ENCODE data around the gene FMNL2. TPM values are rescaled to one million over a fixed set of nuclear protein-coding genes. Genes with fewer than 3 reads are reported as not detected.

FMNL2 gene
- total RNA-seq, 1 donor from 2014 or later = 5.5 TPM

DNA sequence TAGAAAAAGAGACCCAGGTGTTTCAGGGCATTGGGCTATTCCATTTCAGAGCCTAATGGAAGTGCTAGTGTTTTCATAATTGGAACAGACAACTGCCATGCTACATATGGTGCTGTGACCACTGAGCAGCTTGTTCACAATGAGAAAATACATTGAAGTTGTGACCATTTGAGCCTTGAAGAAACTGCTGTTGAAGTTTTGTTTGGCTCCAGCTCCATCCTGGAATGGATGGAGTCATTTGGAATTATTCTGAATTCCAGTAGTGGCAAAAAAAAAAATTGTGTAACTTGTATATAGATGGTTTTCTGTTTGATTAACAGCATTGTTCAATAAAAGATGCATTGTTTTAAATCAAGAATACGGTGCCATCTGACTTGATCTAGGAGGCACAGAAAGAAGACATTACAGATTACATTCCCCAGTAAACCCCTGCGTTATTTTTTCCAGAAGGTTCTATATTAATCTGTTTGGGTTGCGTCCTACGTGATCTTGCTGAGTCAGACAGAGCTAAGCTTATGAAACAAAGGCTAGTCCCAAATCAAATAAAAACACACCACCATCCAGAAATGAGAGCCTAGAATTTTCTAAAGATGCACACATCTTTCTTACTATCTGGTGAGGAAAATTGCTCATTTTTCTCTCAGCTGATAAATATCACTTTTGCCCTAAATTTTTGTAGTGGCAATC is 19.2 kb downstream of the FMNL2 start:
- no peak for DNase-seq
- Histone ChIP-seq H3K27me3 (ENCODE audit: low read depth) (no peaks in the 10 kb centered on the region), H3K36me3 (no peaks in the 10 kb centered on the region), H3K9me3 (replicated peaks) (no peaks in the 10 kb centered on the region), H3K4me3 (no peak overlapping the region), H3K27ac (replicated peaks) (peak overlapping the region; percentile 10), H3K4me1 (peaks cover 17% of the 10 kb centered on the region)
- TF ChIP-seq, protein P1, sequence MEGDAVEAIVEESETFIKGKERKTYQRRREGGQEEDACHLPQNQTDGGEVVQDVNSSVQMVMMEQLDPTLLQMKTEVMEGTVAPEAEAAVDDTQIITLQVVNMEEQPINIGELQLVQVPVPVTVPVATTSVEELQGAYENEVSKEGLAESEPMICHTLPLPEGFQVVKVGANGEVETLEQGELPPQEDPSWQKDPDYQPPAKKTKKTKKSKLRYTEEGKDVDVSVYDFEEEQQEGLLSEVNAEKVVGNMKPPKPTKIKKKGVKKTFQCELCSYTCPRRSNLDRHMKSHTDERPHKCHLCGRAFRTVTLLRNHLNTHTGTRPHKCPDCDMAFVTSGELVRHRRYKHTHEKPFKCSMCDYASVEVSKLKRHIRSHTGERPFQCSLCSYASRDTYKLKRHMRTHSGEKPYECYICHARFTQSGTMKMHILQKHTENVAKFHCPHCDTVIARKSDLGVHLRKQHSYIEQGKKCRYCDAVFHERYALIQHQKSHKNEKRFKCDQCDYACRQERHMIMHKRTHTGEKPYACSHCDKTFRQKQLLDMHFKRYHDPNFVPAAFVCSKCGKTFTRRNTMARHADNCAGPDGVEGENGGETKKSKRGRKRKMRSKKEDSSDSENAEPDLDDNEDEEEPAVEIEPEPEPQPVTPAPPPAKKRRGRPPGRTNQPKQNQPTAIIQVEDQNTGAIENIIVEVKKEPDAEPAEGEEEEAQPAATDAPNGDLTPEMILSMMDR (IDR thresholded peaks at IDR 0.05; ENCODE audit: borderline replicate concordance) = no peak
- intact Hi-C loops (cut with micrococcal nuclease) = no loop called here

DNA sequence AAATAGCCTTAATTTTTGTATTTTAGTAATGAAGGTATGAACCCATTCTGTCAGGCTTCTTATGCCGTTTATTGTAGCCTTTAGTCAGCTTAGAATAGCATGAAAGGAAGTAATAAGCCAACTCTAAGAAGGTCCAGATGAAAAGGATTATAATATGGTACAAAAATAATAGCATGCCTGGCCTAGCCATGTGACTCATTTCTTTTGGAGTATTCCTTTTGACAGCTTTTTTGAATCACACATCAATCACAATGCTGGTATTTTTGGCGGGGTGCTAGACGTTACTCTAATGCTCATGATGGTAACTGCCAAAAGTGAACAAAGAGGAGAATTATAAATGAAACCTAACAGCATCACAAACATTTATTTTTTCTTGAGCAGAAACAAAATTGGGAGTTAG is 19.9 kb downstream of the FMNL2 start:
- intact Hi-C loops (cut with micrococcal nuclease) = no loop called here
- Histone ChIP-seq H3K27ac (replicated peaks) (peak overlapping the region; percentile 10), H3K4me1 (peaks cover 11% of the 10 kb centered on the region), H3K9me3 (replicated peaks) (no peaks in the 10 kb centered on the region), H3K4me3 (no peak overlapping the region), H3K36me3 (no peaks in the 10 kb centered on the region), H3K27me3 (ENCODE audit: low read depth) (no peaks in the 10 kb centered on the region)
- TF ChIP-seq, protein P1 (IDR thresholded peaks at IDR 0.05; ENCODE audit: borderline replicate concordance) = no peak
- DNase-seq = no peak

DNA sequence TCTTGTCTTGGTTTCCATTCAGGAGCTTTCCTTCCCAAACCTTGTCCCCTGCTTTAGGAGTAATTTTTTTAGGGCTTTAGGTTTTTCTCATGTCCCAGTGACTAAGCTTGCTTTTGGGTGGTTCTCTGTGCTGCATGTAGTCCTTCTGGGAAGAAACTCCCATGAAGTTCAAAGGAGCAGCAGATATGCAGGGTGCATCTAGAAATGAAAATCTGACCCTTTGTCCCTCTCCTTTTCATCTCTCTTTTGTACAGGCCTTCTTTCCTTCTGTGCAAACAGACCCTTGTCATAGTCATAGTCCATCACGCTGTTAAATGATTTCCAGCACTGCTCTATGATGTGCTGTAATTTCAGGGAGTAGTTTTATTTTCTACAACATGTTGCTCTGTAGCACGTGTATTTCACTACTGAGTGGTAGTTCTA is 20.4 kb downstream of the FMNL2 start:
- Histone ChIP-seq H3K36me3 (no peaks in the 10 kb centered on the region), H3K9me3 (replicated peaks) (no peaks in the 10 kb centered on the region), H3K27ac (replicated peaks) (no peak overlapping the region), H3K4me3 (no peak overlapping the region), H3K27me3 (ENCODE audit: low read depth) (no peaks in the 10 kb centered on the region), H3K4me1 (peaks cover 11% of the 10 kb centered on the region)
- TF ChIP-seq, protein P1 (IDR thresholded peaks at IDR 0.05; ENCODE audit: borderline replicate concordance) = no peak
- intact Hi-C loops (cut with micrococcal nuclease) = no loop called here
- no peak for DNase-seq

DNA sequence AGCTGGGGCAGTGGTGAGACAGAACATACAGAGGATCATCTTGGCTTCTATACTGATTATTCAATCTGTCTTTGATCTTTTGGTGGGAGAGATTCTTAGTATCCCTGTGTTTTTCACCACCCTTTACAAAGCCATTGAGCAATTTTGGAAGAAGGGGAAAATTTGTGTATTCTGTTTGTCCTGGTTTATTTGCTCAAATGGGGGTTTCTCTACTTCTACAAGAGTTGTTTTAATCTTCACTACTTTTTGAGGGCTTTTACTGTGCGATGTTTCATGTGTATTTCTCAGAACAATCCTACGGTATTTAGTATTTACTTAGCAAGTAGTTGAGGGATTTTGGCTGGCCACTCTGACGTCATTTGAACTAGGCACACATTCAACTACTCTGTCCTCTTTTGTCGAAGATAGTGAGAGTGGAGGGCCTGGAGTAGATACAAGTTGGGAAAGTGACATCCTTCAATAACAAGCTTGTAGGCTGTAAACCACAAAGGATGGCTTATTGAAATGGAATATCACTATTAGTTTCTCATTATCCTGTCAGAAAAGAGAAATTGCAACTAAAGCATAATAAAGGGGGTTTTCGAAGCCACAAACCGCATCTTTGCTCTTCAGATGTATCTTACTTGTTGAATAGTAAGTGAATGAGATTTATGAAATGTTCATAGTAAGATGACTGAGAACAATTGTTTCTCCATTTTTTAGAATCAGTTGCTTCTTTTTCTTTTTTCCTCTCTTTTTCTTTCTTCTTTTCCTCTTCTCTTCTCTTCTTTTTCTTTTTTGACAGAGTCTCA is 24.8 kb downstream of the FMNL2 start:
- Histone ChIP-seq H3K4me1 (peaks cover 4% of the 10 kb centered on the region), H3K36me3 (no peaks in the 10 kb centered on the region), H3K4me3 (no peak overlapping the region), H3K27ac (replicated peaks) (no peak overlapping the region), H3K9me3 (replicated peaks) (no peaks in the 10 kb centered on the region), H3K27me3 (ENCODE audit: low read depth) (no peaks in the 10 kb centered on the region)
- intact Hi-C loops (cut with micrococcal nuclease) = no loop called here
- DNase-seq = no peak
- TF ChIP-seq, protein P1 (IDR thresholded peaks at IDR 0.05; ENCODE audit: borderline replicate concordance) = no peak

DNA sequence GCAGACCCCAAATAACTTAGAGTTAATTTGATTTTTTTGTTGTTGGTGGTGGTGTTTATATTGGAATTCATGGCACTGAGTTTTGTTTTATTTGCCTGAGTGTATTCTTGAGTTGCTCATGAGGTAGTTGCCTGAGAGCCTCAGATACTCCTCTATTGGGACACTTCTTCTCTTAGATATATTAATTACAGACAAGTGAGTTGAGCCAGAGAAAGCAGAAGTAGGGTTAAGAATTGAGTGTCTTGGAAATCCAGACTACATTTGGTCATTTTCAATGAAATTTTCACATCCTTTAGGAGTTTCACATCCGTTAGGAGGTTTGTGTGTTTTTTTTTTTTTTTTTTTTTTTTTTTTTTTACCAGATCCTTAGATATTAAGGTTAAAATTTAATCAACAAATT is 29.0 kb downstream of the FMNL2 start:
- TF ChIP-seq, protein P1 (IDR thresholded peaks at IDR 0.05; ENCODE audit: borderline replicate concordance) = no peak
- Histone ChIP-seq H3K4me3 (no peak overlapping the region), H3K27me3 (ENCODE audit: low read depth) (no peaks in the 10 kb centered on the region), H3K9me3 (replicated peaks) (no peaks in the 10 kb centered on the region), H3K36me3 (no peaks in the 10 kb centered on the region), H3K27ac (replicated peaks) (no peak overlapping the region), H3K4me1 (no peaks in the 10 kb centered on the region)
- no peak for DNase-seq
- intact Hi-C loops (cut with micrococcal nuclease) = no loop called here
